Neural progenitor cell (in vitro differentiated cells): Measurements from ENCODE around the gene CD58. TPM values are rescaled to one million over a fixed set of nuclear protein-coding genes. Genes with fewer than 3 reads are reported as not detected.

Source experiments
- DNase-seq: peaks from one replicate; pipeline ENCODE4 v3.0.0-alpha.2; 2016; ENCODE audit warnings: low spot score
- H2AFZ ChIP-seq: fragments of 200-600 bp; sonication (generic); replicated peaks from 2 replicates; pipeline ENCODE4 v1.6.1; 2016; ENCODE audit warnings: antibody characterized with exemption
- H3F3A ChIP-seq: fragments of 200-600 bp; sonication (generic); 2 replicates; pipeline ENCODE4 v1.6.1; 2016; ENCODE audit warnings: antibody characterized with exemption, low read depth
- H3K27ac ChIP-seq: fragments of 200-600 bp; sonication (generic); 2 replicates; pipeline ENCODE4 v1.5.1; 2016; ENCODE audit warnings: mild to moderate bottlenecking
- H3K27me3 ChIP-seq: fragments of 200-600 bp; sonication (generic); 2 replicates; pipeline ENCODE4 v1.6.1; 2016; ENCODE audit warnings: mild to moderate bottlenecking, moderate library complexity
- H3K36me3 ChIP-seq: fragments of 200-600 bp; sonication (generic); 2 replicates; pipeline ENCODE4 v1.5.1; 2016
- H3K4me1 ChIP-seq: fragments of 200-600 bp; sonication (generic); 2 replicates; pipeline ENCODE4 v1.6.1; 2016; ENCODE audit warnings: mixed run types
- H3K4me2 ChIP-seq: fragments of 200-600 bp; sonication (generic); 2 replicates; pipeline ENCODE4 v1.6.1; 2016
- H3K4me3 ChIP-seq: fragments of 200-600 bp; sonication (generic); 2 replicates; pipeline ENCODE4 v1.5.1; 2016
- H3K79me2 ChIP-seq: fragments of 200-600 bp; sonication (generic); 2 replicates; pipeline ENCODE4 v1.6.1; 2016; ENCODE audit warnings: low read depth
- H3K9ac ChIP-seq: fragments of 200-600 bp; sonication (generic); 2 replicates; pipeline ENCODE4 v1.6.1; 2016
- H3K9me3 ChIP-seq: fragments of 200-600 bp; sonication (generic); 2 replicates; pipeline ENCODE4 v1.5.1; 2016; ENCODE audit warnings: low read depth
- H4K20me1 ChIP-seq: fragments of 200-600 bp; sonication (generic); 2 replicates; pipeline ENCODE4 v1.6.1; 2016; ENCODE audit warnings: low read depth
- H3K27ac Mint-ChIP-seq: 3 replicates; pipeline ENCODE4 v1.8.0; 2021; ENCODE audit warnings: mixed read lengths
- H3K27me3 Mint-ChIP-seq: 2 replicates; pipeline ENCODE4 v1.8.0; 2022; ENCODE audit warnings: low read depth, mild to moderate bottlenecking, inconsistent platforms, moderate library complexity, mixed read lengths; ENCODE audit not compliant: insufficient read depth
- H3K36me3 Mint-ChIP-seq: 3 replicates; pipeline ENCODE4 v1.8.0; 2021; ENCODE audit warnings: mixed read lengths
- H3K4me1 Mint-ChIP-seq: 3 replicates; pipeline ENCODE4 v1.8.0; 2021; ENCODE audit warnings: mixed read lengths
- H3K4me3 Mint-ChIP-seq: 3 replicates; pipeline ENCODE4 v1.8.0; 2021; ENCODE audit warnings: mild to moderate bottlenecking, moderate library complexity, mixed read lengths
- H3K9me3 Mint-ChIP-seq: 3 replicates; pipeline ENCODE4 v1.8.0; 2020; ENCODE audit warnings: mixed read lengths
- EZH2 ChIP-seq: fragments of 200-600 bp; sonication (generic); IDR thresholded peaks from 2 replicates; pipeline ENCODE4 v1.6.1; 2017; ENCODE audit warnings: antibody characterized with exemption, mild to moderate bottlenecking, moderate library complexity
- EZH2phosphoT487 ChIP-seq: fragments of 200-600 bp; sonication (generic); IDR thresholded peaks from 2 replicates; pipeline ENCODE4 v1.6.1; 2017; ENCODE audit warnings: antibody characterized with exemption
- total RNA-seq: library from RNA; depleted of rRNA; stranded (reverse); fragments of >200 nt; gene quantifications from 2 replicates; pipeline ENCODE4 v1.2.3, GENCODE V29; 2015; ENCODE audit warnings: low replicate concordance
- TF ChIP-seq, protein P1 (sequence below): fragments of 200-600 bp; sonication (generic); IDR thresholded peaks from 2 replicates; pipeline ENCODE4 v1.5.1; 2017; ENCODE audit warnings: antibody characterized with exemption, mild to moderate bottlenecking

Gene CD58
- total RNA-seq, 1 donor from 2014 or later: 14.6 TPM

DNA sequence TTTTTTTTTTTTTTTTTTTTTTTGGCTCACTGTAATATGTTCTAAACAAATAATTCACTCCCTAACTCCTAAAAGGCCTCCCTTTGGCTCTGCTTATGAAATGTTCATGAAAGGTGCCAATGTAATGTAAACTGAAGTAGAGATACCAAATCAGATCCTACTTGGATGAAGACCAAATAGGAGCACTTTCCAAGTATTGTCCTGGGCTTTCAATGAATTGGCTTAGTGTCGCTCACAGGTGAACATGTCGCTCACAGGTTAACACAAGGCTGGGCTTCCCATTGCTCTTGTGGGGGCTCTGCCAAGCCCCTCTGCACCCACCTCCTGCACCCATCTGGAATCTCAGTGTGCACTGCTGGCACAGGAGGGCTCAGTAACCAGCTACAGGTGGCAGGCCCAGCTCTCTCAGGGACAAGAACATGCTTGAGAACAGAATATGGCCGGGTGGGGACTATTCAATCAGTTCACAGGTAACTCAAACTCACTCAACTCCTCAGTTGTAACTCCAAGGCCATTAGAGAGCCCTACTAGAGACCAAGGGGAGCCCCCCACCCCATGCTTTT is 10.6 kb upstream of the CD58 start:
- H3K36me3 ChIP-seq: no peaks in the 10 kb centered on the region
- Mint-ChIP-seq H3K36me3 (peaks cover 3% of the 10 kb centered on the region), H3K4me1 (peaks cover 12% of the 10 kb centered on the region), H3K4me3 (no peak overlapping the region), H3K27ac (no peak overlapping the region), H3K27me3 (peaks cover 4% of the 10 kb centered on the region), H3K9me3 (no peaks in the 10 kb centered on the region)
- DNase-seq: no peak
- TF ChIP-seq EZH2phosphoT487 (no peak), EZH2 (no peak)
- TF ChIP-seq, protein P1, sequence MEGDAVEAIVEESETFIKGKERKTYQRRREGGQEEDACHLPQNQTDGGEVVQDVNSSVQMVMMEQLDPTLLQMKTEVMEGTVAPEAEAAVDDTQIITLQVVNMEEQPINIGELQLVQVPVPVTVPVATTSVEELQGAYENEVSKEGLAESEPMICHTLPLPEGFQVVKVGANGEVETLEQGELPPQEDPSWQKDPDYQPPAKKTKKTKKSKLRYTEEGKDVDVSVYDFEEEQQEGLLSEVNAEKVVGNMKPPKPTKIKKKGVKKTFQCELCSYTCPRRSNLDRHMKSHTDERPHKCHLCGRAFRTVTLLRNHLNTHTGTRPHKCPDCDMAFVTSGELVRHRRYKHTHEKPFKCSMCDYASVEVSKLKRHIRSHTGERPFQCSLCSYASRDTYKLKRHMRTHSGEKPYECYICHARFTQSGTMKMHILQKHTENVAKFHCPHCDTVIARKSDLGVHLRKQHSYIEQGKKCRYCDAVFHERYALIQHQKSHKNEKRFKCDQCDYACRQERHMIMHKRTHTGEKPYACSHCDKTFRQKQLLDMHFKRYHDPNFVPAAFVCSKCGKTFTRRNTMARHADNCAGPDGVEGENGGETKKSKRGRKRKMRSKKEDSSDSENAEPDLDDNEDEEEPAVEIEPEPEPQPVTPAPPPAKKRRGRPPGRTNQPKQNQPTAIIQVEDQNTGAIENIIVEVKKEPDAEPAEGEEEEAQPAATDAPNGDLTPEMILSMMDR: no peak
- no peaks in the 10 kb centered on the region for H3K27me3 ChIP-seq
- peaks cover 4% of the 10 kb centered on the region for H3K4me1 ChIP-seq
- no peak overlapping the region for H3K4me2 ChIP-seq
- H2AFZ ChIP-seq: no peak overlapping the region
- H3K79me2 ChIP-seq: no peaks in the 10 kb centered on the region
- H3K27ac ChIP-seq: no peak overlapping the region
- H3K4me3 ChIP-seq: no peak overlapping the region
- H3K9ac ChIP-seq: no peak overlapping the region
- H3F3A ChIP-seq: no peaks in the 10 kb centered on the region
- no peaks in the 10 kb centered on the region for H3K9me3 ChIP-seq
- H4K20me1 ChIP-seq: no peaks in the 10 kb centered on the region

DNA sequence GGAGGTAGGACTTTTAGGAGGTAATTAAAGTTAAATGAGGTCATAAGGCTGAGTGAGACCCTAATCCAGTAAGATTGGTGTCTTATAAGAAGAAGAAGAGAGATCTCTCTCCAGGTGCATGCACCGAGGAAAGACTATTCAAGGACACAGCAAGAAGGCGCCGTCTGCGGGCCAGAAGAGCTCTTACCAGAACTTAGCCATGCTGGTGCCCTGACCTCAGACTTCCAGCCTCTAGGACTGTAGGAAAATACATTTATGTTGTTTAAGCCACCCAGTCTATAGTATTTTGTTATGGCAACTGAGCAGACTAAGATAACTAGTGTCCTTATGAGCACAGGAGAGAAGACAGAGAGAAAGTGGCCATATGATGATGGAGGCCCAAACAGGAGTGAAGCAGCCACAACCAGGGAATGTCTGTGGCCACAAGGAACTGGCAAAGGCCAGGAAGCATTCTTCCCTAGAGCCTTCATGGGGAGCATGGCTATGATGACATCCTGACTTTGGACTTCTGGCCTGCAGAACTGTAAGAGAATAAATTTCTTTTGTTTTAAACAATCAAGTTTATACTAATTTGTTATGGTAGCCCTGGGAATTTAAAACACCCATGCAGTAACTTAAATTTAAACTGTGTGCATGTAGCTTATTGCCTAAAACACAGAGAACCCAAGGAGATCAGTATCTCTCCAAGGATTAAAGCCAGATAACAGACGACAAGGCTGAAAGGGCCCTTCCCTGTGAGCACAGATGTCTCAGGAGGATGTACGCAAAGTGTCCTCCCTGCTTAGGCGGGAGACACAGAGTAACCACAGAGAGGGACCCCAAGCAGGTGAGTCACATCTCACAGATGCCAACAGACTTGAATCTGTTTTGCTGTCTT is 9.9 kb upstream of the CD58 start:
- Histone ChIP-seq H4K20me1 (no peaks in the 10 kb centered on the region), H3F3A (no peaks in the 10 kb centered on the region), H3K27ac (no peak overlapping the region), H3K4me3 (no peak overlapping the region), H3K27me3 (no peaks in the 10 kb centered on the region), H2AFZ (no peak overlapping the region), H3K4me2 (no peak overlapping the region), H3K36me3 (no peaks in the 10 kb centered on the region), H3K4me1 (no peaks in the 10 kb centered on the region), H3K79me2 (no peaks in the 10 kb centered on the region), H3K9ac (no peak overlapping the region), H3K9me3 (no peaks in the 10 kb centered on the region)
- no peak overlapping the region for H3K4me3 Mint-ChIP-seq
- peaks cover 8% of the 10 kb centered on the region for H3K4me1 Mint-ChIP-seq
- H3K9me3 Mint-ChIP-seq: no peaks in the 10 kb centered on the region
- TF ChIP-seq, protein P1: no peak
- no peak for TF ChIP-seq EZH2phosphoT487
- no peak for TF ChIP-seq EZH2
- H3K36me3 Mint-ChIP-seq: peaks cover 3% of the 10 kb centered on the region
- DNase-seq: no peak
- H3K27ac Mint-ChIP-seq: no peak overlapping the region
- H3K27me3 Mint-ChIP-seq: peaks cover 2% of the 10 kb centered on the region

DNA sequence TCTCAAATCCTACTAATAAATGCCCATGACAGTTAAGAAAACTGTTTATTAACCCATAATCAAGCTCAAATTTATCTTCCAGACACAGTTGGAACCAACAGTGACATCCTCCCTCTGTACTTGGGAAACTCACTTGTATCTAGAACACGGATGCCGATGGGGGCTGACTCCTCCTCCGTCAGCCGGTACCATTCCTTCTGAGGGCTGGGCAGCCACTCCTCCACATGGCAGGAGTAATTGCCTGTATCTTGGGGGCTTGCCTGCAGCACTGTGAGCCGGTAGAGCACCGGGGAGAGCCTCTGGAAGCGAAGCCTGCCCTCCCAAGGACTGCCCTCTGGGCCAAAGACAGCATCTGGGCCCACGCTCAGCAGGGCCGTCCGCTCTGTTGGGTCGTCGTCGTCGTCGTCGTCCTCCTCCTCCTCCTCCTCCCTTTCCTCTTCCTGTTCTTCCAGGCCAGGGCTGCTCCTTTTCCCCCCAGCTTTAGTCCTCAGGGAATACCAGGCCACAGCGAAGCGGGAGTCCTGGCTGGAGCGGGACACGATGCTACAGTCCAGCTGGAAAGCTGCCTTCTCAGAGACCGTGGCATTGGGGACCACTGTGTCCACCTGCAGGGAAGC is 8.5 kb upstream of the CD58 start:
- H3K27me3 ChIP-seq: no peaks in the 10 kb centered on the region
- peaks cover 3% of the 10 kb centered on the region for H3K4me1 ChIP-seq
- TF ChIP-seq EZH2phosphoT487 (no peak), EZH2 (no peak)
- TF ChIP-seq, protein P1: no peak
- no peak overlapping the region for H3K4me2 ChIP-seq
- no peaks in the 10 kb centered on the region for H3K36me3 ChIP-seq
- no peaks in the 10 kb centered on the region for H3K9me3 Mint-ChIP-seq
- no peak overlapping the region for H3K4me3 ChIP-seq
- no peak for DNase-seq
- no peaks in the 10 kb centered on the region for H3K9me3 ChIP-seq
- H2AFZ ChIP-seq: no peak overlapping the region
- H4K20me1 ChIP-seq: no peaks in the 10 kb centered on the region
- no peak overlapping the region for H3K9ac ChIP-seq
- H3K79me2 ChIP-seq: no peaks in the 10 kb centered on the region
- peaks cover 2% of the 10 kb centered on the region for H3K27me3 Mint-ChIP-seq
- no peaks in the 10 kb centered on the region for H3F3A ChIP-seq
- no peak overlapping the region for H3K4me3 Mint-ChIP-seq
- H3K36me3 Mint-ChIP-seq: peaks cover 3% of the 10 kb centered on the region
- no peak overlapping the region for H3K27ac Mint-ChIP-seq
- H3K27ac ChIP-seq: no peak overlapping the region
- peaks cover 16% of the 10 kb centered on the region for H3K4me1 Mint-ChIP-seq
